HG03095 (cell line): Measurements from ENCODE around the gene POLR1D.
"Not testable (repeated sequence)": the region's sequence is repeated elsewhere in the genome, so short reads cannot be mapped to it uniquely, and the experiment has no call there.

ENCODE experiments used
- ATAC-seq: cut with Tn5 transposase; IDR thresholded peaks from one replicate; pipeline ENCODE4 v1.9.1; 2021; ENCODE audit warnings: moderate library complexity; ENCODE audit not compliant: unreplicated experiment

Gene POLR1D

GRCh38 chr13:27613628-27614027, 8.1 kb upstream of the POLR1D start:
- no peak for ATAC-seq

GRCh38 chr13:27617881-27618321, 3.8 kb upstream of the POLR1D start:
- no peak for ATAC-seq

- ATAC-seq, result no peak
Measured at GRCh38 chr13:27619093-27619727, 2.5 kb upstream of the POLR1D start.

GRCh38 chr13:27619728-27620376, 1.8 kb upstream of the POLR1D start:
- ATAC-seq, result peak; percentile 24

GRCh38 chr13:27620377-27621115, 1.1 kb upstream of the POLR1D start, which contains the start of gene LNX2:
TSS of gene LNX2 (minus strand) at chr13:27620529. CDS start at chr13:27581703, 38,826 bp downstream.
- peak; percentile 87 for ATAC-seq

- ATAC-seq, result no peak
Measured at GRCh38 chr13:27621116-27621365, 651 bp upstream of the POLR1D start.

- ATAC-seq, result no peak
Measured at GRCh38 chr13:27622102-27622820, 569 bp downstream of the POLR1D start.

- no peak for ATAC-seq
Measured at GRCh38 chr13:27622881-27623280, 1.2 kb downstream of the POLR1D start.

- no peak for ATAC-seq
Measured at GRCh38 chr13:27624071-27624470, 2.4 kb downstream of the POLR1D start.

GRCh38 chr13:27625839-27626238, 4.1 kb downstream of the POLR1D start:
- no peak for ATAC-seq

- no peak for ATAC-seq
Measured at GRCh38 chr13:27627380-27627779, 5.7 kb downstream of the POLR1D start.

GRCh38 chr13:27628081-27628480, 6.4 kb downstream of the POLR1D start:
- no peak for ATAC-seq

GRCh38 chr13:27628766-27629165, 7.1 kb downstream of the POLR1D start:
- not testable (repeated sequence) for ATAC-seq

GRCh38 chr13:27631156-27631555, 9.5 kb downstream of the POLR1D start:
- ATAC-seq, result no peak

- no peak for ATAC-seq
Measured at GRCh38 chr13:27631665-27632064, 10.0 kb downstream of the POLR1D start.

- ATAC-seq, result no peak
Measured at GRCh38 chr13:27632214-27632613, 10.5 kb downstream of the POLR1D start.

- ATAC-seq, result no peak
Measured at GRCh38 chr13:27632648-27633047, 11.0 kb downstream of the POLR1D start.

GRCh38 chr13:27634231-27634630, 12.5 kb downstream of the POLR1D start:
- no peak for ATAC-seq

GRCh38 chr13:27634791-27635190, 13.1 kb downstream of the POLR1D start:
- no peak for ATAC-seq

GRCh38 chr13:27635266-27635665, 13.6 kb downstream of the POLR1D start:
- ATAC-seq, result no peak

GRCh38 chr13:27636589-27637288, 15.0 kb downstream of the POLR1D start:
- no peak for ATAC-seq
